SK-N-SH (cell line): Measurements from ENCODE around the gene PYY. TPM values are rescaled to one million over a fixed set of nuclear protein-coding genes. Genes with fewer than 3 reads are reported as not detected.

Experiments
- CTCF ChIA-PET: fragments of 300-600, 350-600 bp; formaldehyde crosslinking; extraction: SDS; loops from one replicate; lab custom pipeline; 2021; lab: Yijun Ruan, JAX
- POLR2A ChIA-PET: fragments of 350-600 bp; sonication (Branson Sonifier 250); formaldehyde crosslinking; extraction: SDS; loops from one replicate; lab custom pipeline; 2020; ENCODE audit warnings: antibody characterized with exemption, inconsistent platforms; lab: Yijun Ruan, JAX
- DNase-seq: peaks from one replicate; pipeline ENCODE4 v3.0.0; 2012
- H2AFZ ChIP-seq: fragments of 200-600 bp; sonication (generic); 2 replicates; pipeline ENCODE4 v1.8.1; 2016; ENCODE audit warnings: antibody characterized with exemption, mild to moderate bottlenecking, low read depth
- H3F3A ChIP-seq: fragments of 200-600 bp; sonication (generic); replicated peaks from 2 replicates; pipeline ENCODE3; 2016; ENCODE audit warnings: antibody characterized with exemption, mild to moderate bottlenecking; ENCODE audit not compliant: insufficient read depth
- H3K27ac ChIP-seq, 2 experiments: fragments of 200-500 bp in 1 of 2; fragments of 200-600 bp in 1 of 2; sonication (Bioruptor generic) in 1 of 2; sonication (generic), shearing (Covaris generic) in 1 of 2; 2 replicates each; pipeline versions ENCODE4 v1.5.1 to v1.6.1; 2014 to 2016; ENCODE audit warnings: low read depth in 2 of 2, inconsistent platforms in 1 of 2, low read length in 1 of 2, mild to moderate bottlenecking in 1 of 2, mixed read lengths in 1 of 2
- H3K27me3 ChIP-seq: fragments of 200-600 bp; sonication (generic), shearing (Covaris generic); 2 replicates; pipeline ENCODE4 v1.6.1; 2016; ENCODE audit warnings: mixed run types; ENCODE audit not compliant: insufficient read depth
- H3K36me3 ChIP-seq, 2 experiments: fragments of 200-500 bp in 1 of 2; fragments of 200-600 bp in 1 of 2; sonication (Bioruptor generic) in 1 of 2; sonication (generic) in 1 of 2; replicated peaks in 1 of 2; 2 replicates each; pipeline versions ENCODE3 to v1.5.1; 2014 to 2016; ENCODE audit warnings: low read length in 1 of 2, mild to moderate bottlenecking in 1 of 2; ENCODE audit not compliant: insufficient read depth in 2 of 2, control insufficient read depth in 1 of 2
- H3K4me1 ChIP-seq, 2 experiments: fragments of 200-500 bp in 1 of 2; fragments of 200-600 bp in 1 of 2; sonication (Bioruptor generic) in 1 of 2; sonication (generic), shearing (Covaris generic) in 1 of 2; 2 replicates each; pipeline versions ENCODE4 v1.5.1 to v1.6.1; 2014 to 2016; ENCODE audit warnings: low read depth in 1 of 2, low read length in 1 of 2, mixed run types in 1 of 2; ENCODE audit not compliant: insufficient read depth in 2 of 2, control insufficient read depth in 1 of 2
- H3K4me2 ChIP-seq: fragments of 200-600 bp; sonication (generic), shearing (Covaris generic); 2 replicates; pipeline ENCODE4 v1.6.1; 2017; ENCODE audit warnings: mixed run types
- H3K4me3 ChIP-seq, 2 experiments: fragments of 200-500 bp in 1 of 2; fragments of 200-600 bp in 1 of 2; sonication (Bioruptor generic) in 1 of 2; sonication (generic), shearing (Covaris generic) in 1 of 2; 2 replicates each; pipeline versions ENCODE4 v1.5.1 to v1.8.1; 2014 to 2016; ENCODE audit warnings: low read depth in 2 of 2, inconsistent platforms in 1 of 2, low read length in 1 of 2, mild to moderate bottlenecking in 1 of 2, mixed read lengths in 1 of 2, moderate library complexity in 1 of 2
- H3K79me2 ChIP-seq: fragments of 200-600 bp; sonication (generic); 2 replicates; pipeline ENCODE4 v1.8.1; 2017; ENCODE audit warnings: mild to moderate bottlenecking; ENCODE audit not compliant: insufficient read depth
- H3K9ac ChIP-seq: fragments of 200-600 bp; sonication (generic); 2 replicates; pipeline ENCODE4 v1.6.1; 2017; ENCODE audit warnings: mixed run types
- H3K9me2 ChIP-seq: fragments of 200-600 bp; sonication (generic); 2 replicates; pipeline ENCODE4 v1.6.1; 2017; ENCODE audit warnings: mixed run types
- H3K9me3 ChIP-seq: fragments of 200-600 bp; sonication (generic); 2 replicates; pipeline ENCODE4 v1.6.1; 2017; ENCODE audit warnings: mixed run types, mild to moderate bottlenecking, moderate library complexity
- H4K20me1 ChIP-seq: fragments of 200-600 bp; sonication (generic); 2 replicates; pipeline ENCODE4 v1.6.1; 2017; ENCODE audit warnings: mild to moderate bottlenecking, mixed run types; ENCODE audit not compliant: insufficient read depth
- CHD2 ChIP-seq: fragments of 150-350 bp; IDR thresholded peaks from 2 replicates; pipeline ENCODE4 v1.6.1; 2018; ENCODE audit warnings: low read length; ENCODE audit not compliant: partially characterized antibody
- EZH2phosphoT487 ChIP-seq: fragments of 200-600 bp; sonication (generic); IDR thresholded peaks from 2 replicates; pipeline ENCODE4 v1.6.1; 2017; ENCODE audit warnings: low read depth, mixed run types, mild to moderate bottlenecking, antibody characterized with exemption, moderate library complexity, borderline replicate concordance
- FOSL2 ChIP-seq: IDR thresholded peaks from 2 replicates; pipeline ENCODE4 v1.4.0; 2012; ENCODE audit warnings: low read depth, mild to moderate bottlenecking, moderate library complexity, borderline replicate concordance
- FOXM1 ChIP-seq: IDR thresholded peaks from 2 replicates; pipeline ENCODE4 v1.4.0; 2012; ENCODE audit warnings: low read depth, mild to moderate bottlenecking
- GABPA ChIP-seq: IDR thresholded peaks from 2 replicates; pipeline ENCODE4 v1.4.0; 2012; ENCODE audit warnings: low read depth, mild to moderate bottlenecking
- GATA2 ChIP-seq: sonication (generic); formaldehyde crosslinking; IDR thresholded peaks from 2 replicates; pipeline ENCODE4 v1.5.0; 2020; ENCODE audit warnings: mild to moderate bottlenecking, missing genetic modification reagents
- MEF2A ChIP-seq: IDR thresholded peaks from 2 replicates; pipeline ENCODE4 v1.4.0; 2012; ENCODE audit warnings: low read depth, borderline replicate concordance
- MXI1 ChIP-seq: IDR thresholded peaks from 2 replicates; pipeline ENCODE4 v1.6.1; 2012; ENCODE audit warnings: mild to moderate bottlenecking, low read depth, low read length, improper control_type of control experiment
- NFIC ChIP-seq: IDR thresholded peaks from 2 replicates; pipeline ENCODE4 v1.4.0; 2012; ENCODE audit warnings: borderline replicate concordance
- NRF1 ChIP-seq: IDR thresholded peaks from 2 replicates; pipeline ENCODE4 v1.6.1; 2012; ENCODE audit warnings: low read depth, mild to moderate bottlenecking, low read length
- RCOR1 ChIP-seq: fragments of 150-350 bp; IDR thresholded peaks from 2 replicates; pipeline ENCODE4 v1.6.1; 2017; ENCODE audit warnings: antibody characterized with exemption, low read length
- RFX5 ChIP-seq: IDR thresholded peaks from 2 replicates; pipeline ENCODE4 v1.6.1; 2012; ENCODE audit warnings: mild to moderate bottlenecking, improper control_type of control experiment, low read length
- SIN3A ChIP-seq: IDR thresholded peaks from 2 replicates; pipeline ENCODE4 v1.6.1; 2012; ENCODE audit warnings: low read depth, mild to moderate bottlenecking, low read length, moderate library complexity, borderline replicate concordance
- TAF1 ChIP-seq: IDR thresholded peaks from 2 replicates; pipeline ENCODE4 v1.6.1; 2012; ENCODE audit warnings: low read depth, mild to moderate bottlenecking, low read length, moderate library complexity, borderline replicate concordance
- TEAD4 ChIP-seq: IDR thresholded peaks from 2 replicates; pipeline ENCODE4 v1.4.0; 2012; ENCODE audit warnings: mild to moderate bottlenecking, borderline replicate concordance; ENCODE audit not compliant: insufficient read depth
- WGBS: methylation state at CpG from one replicate; pipeline ENCODE4 v1.1.6; 2017; ENCODE audit warnings: low lambda C conversion rate; 5-methylcytosine and 5-hydroxymethylcytosine counted together
- polyA plus RNA-seq, 3 experiments: library from polyadenylated mRNA; depleted of rRNA; stranded (reverse); fragments of >200 nt; gene quantifications; 2 replicates each; pipeline ENCODE4 v1.2.3, GENCODE V29; 2012
- TF ChIP-seq, protein P1 (sequence below): IDR thresholded peaks from 2 replicates; pipeline ENCODE4 v1.4.0; 2012; ENCODE audit warnings: low read depth
- TF ChIP-seq, protein P2 (sequence below): IDR thresholded peaks from 2 replicates; pipeline ENCODE4 v1.6.1; 2012; ENCODE audit warnings: mild to moderate bottlenecking, low read depth, low read length, moderate library complexity

Gene PYY
- polyA plus RNA-seq, 1 of the 3 experiments (the other 2 are of a cell fraction): 0.21 TPM

DNA sequence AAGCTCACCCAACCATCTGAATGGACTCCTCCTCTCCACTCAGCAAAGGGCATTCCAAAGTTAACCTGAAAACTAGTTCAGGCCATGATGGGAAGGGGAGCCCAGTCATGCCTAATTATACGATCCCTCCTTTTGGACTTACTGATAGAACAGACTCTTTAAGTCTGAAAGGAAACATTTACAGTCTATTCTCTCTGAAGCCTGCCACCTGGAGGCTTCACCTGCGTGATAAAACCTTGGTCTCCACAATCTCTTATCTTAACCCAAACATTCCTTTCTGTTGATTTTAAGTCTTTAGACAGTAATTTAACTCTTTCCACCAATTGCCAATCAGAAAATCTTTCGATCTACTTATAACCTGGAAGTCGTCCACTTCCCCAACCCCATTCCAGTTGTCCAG, 37.4 kb downstream of the PYY start:
- H3F3A ChIP-seq: no peaks in the 10 kb centered on the region
- TF ChIP-seq, protein P1, sequence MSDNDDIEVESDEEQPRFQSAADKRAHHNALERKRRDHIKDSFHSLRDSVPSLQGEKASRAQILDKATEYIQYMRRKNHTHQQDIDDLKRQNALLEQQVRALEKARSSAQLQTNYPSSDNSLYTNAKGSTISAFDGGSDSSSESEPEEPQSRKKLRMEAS: no peak
- TF ChIP-seq EZH2phosphoT487 (no peak), SIN3A (no peak), FOXM1 (no peak), FOSL2 (no peak), TEAD4 (no peak), TAF1 (no peak), GABPA (no peak), RFX5 (no peak), RCOR1 (no peak), MXI1 (no peak), NRF1 (no peak), NFIC (no peak), CHD2 (no peak), GATA2 (CRISPR knock-in tag) (no peak), MEF2A (no peak)
- TF ChIP-seq, protein P2, sequence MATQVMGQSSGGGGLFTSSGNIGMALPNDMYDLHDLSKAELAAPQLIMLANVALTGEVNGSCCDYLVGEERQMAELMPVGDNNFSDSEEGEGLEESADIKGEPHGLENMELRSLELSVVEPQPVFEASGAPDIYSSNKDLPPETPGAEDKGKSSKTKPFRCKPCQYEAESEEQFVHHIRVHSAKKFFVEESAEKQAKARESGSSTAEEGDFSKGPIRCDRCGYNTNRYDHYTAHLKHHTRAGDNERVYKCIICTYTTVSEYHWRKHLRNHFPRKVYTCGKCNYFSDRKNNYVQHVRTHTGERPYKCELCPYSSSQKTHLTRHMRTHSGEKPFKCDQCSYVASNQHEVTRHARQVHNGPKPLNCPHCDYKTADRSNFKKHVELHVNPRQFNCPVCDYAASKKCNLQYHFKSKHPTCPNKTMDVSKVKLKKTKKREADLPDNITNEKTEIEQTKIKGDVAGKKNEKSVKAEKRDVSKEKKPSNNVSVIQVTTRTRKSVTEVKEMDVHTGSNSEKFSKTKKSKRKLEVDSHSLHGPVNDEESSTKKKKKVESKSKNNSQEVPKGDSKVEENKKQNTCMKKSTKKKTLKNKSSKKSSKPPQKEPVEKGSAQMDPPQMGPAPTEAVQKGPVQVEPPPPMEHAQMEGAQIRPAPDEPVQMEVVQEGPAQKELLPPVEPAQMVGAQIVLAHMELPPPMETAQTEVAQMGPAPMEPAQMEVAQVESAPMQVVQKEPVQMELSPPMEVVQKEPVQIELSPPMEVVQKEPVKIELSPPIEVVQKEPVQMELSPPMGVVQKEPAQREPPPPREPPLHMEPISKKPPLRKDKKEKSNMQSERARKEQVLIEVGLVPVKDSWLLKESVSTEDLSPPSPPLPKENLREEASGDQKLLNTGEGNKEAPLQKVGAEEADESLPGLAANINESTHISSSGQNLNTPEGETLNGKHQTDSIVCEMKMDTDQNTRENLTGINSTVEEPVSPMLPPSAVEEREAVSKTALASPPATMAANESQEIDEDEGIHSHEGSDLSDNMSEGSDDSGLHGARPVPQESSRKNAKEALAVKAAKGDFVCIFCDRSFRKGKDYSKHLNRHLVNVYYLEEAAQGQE: no peak
- H3K36me3 ChIP-seq: no peaks in the 10 kb centered on the region
- no peaks in the 10 kb centered on the region for H3K79me2 ChIP-seq
- no peak overlapping the region for H2AFZ ChIP-seq
- H3K4me2 ChIP-seq: no peak overlapping the region
- ChIA-PET POLR2A (no interaction called here), CTCF (no interaction called here)
- DNase-seq: no peak
- H3K9ac ChIP-seq: no peak overlapping the region
- peaks cover 7% of the 10 kb centered on the region; the same call in 1 of the 2 replicates for H3K27me3 ChIP-seq
- peaks cover 0 to 7% of the 10 kb centered on the region in 2 experiments; a peak in 1 of 4 replicates for H3K4me1 ChIP-seq
- no peak overlapping the region for H3K4me3 ChIP-seq
- WGBS: 66% methylated on average over 4 of the region's 4 CpGs
- no peaks in the 10 kb centered on the region for H3K9me3 ChIP-seq
- H3K27ac ChIP-seq: no peak overlapping the region
- no peaks in the 10 kb centered on the region for H4K20me1 ChIP-seq
- no peaks in the 10 kb centered on the region for H3K9me2 ChIP-seq
